Stimulated activated CD8-positive, alpha-beta memory T cell treated with anti-CD3 and anti-CD28 coated beads, Interleukin-2, amount 100 ng/mL, for 1 hour (primary cell): ENCODE results near the gene RBSN.

ENCODE experiments used
- DNase-seq, 2 donors: peaks; one replicate each; pipeline ENCODE4 v3.0.0-alpha.2; 2020; ENCODE audit warnings: low read depth in 2 of 2

The RBSN gene

GRCh38 chr3:15099364-15100098 lies 583 bp upstream of the RBSN start:
- no peak for DNase-seq

GRCh38 chr3:15097891-15098290 lies 1.1 kb downstream of the RBSN start:
- peak in 1 of 2 donors; percentile 10 for DNase-seq

DNA sequence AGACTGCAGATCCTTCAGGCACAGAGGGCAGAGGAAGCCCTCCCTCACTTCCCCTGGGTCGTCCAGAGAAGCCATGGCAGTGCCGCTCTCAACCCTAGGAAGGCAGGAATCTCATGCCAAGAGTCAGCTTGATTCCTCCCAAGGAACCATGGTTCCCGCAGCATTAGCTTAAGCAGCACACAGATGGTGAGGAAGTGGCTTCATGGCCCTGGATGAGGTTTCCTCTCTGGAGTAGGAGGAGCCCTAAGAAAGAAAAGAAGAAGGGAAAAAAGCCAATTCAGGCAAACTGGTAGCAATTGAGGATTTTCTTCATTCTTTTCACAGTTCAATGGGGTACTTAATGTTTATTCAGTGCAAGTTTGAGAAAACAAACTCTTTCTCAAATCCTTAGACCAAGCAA lies 2.9 kb downstream of the RBSN start:
- DNase-seq, result no peak

DNA sequence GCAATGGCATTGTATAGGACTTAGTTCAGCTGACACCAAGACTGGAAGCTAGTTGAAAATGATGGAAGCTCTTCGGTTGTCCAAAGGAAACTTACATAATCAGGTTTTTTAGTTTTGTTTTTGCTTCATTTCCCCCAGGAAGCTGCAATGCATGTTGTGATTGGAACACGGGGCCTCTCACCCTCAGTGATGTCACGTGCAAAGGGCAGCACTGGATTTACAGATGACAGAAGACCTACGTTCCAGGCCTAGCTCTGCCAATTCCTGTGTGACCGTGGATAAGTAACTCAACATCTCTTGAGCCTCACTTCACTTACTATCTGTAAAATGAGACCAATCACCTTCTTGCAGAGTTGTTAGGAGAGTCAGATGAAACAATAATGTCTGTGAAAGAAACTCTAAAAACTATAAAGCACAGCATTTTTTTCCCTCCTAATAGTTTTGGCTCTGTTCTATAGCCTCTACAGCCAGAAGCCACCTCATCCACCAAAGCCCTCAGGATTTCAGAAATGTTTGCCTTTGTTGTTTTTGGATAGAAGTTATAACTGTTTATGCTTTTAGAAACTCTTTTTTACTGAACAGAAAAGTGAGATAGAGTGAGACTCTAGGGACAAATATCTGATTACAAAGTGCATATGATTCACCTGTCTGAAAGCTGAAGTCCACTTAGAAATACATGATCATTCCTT lies 4.6 kb downstream of the RBSN start:
- no peak for DNase-seq

DNA sequence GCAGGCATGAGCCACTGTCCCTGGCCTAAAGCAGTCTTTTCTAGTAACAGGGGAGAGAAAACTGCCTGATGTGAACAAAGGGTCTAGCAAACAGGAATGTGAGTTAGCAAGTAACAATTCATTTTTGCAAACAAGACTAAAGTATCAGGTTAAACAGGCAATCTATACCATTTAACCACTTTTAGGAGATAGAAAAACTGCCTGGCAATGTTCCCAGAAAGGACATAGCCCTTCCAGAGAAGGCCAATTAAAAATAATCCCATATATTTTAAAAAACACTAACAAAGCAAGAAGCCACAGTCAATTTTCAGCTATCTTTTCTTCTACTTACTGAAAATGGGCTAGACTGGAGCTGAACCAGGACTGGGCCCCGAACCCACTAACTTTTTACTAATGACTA lies 6.3 kb downstream of the RBSN start:
- no peak for DNase-seq

- no peak for DNase-seq
Observed at GRCh38 chr3:15091575-15091974, 7.4 kb downstream of the RBSN start.

DNA sequence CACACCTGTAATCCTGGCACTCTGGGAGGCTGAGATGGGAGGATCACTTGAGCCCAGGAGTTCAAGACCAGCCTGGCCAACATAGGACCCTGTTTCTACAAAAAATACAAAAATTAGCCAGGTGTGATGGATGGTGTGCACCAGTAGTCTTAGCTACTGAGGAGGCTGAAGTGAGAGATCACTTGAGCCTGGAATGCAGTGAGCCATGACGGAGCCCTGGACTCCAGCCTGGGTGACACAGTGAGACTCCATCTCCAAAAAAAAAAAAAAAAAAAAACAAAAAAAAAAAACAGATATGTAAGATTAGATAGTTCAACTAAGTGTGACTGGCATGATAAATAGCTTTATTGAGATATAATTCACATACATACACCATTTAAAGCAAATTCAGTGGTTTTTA lies 9.7 kb downstream of the RBSN start:
- DNase-seq, result no peak

DNA sequence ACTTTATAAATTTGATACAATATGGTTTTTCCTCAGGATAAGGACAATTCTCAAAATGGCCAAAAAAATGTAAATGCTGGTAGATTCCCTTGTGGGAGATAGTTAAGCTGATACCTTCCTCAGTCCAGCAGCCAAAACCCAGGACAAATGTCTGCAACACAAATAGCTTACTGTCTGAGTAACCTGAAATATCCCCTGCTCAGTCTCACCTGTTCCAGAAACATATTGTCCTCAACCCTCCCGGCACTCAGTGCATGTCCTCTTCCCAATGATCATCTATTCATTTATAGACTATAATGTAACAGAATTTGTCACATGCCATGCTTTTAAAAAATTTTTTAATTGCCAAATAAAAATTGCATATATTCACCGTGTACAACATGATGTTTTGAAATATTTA lies 12.2 kb downstream of the RBSN start:
- DNase-seq, result no peak

- no peak for DNase-seq
Observed at GRCh38 chr3:15086263-15086662, 12.7 kb downstream of the RBSN start.

GRCh38 chr3:15083252-15083651 lies 15.7 kb downstream of the RBSN start:
- DNase-seq, result no peak

GRCh38 chr3:15081960-15082664 lies 16.8 kb downstream of the RBSN start:
- no peak for DNase-seq

DNA sequence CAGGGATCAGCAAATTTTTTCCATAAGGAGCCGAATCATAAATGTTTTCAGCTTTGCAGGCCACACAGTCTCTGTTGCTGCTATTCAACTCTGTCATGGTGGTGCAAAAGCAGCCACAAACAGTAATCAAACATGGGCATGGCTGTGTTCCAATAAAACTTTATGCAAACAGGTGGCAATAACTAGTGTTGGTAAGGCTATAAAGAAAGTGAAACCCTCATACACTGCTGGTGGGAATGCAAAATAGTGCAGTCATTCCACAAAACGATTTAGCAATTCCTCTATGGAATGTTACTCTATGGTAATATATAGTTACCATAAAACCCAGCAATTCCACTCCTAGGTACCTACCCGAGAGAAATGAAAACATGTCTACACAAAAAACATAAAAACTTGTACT lies 19.9 kb downstream of the RBSN start:
- DNase-seq, result no peak

- no peak for DNase-seq
Observed at GRCh38 chr3:15074500-15074899, 24.4 kb downstream of the RBSN start.

DNA sequence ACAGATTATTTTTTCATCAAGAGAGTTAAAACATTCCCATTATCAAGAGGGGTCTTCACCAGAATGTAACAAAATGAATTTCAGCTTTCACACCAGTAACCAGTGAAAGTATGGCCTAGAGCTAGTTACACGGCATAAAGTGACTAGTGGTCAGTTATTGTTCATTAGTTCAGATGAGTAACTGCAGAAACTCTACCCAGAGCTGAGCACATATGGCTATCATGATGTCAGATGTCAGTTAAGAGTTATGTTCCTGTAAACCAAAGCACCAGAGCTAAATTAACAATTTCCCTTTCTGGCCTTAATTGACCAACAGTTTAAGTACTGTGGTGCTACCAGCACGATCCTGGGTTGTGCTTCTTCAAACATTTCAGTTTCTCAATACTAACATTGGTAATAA lies 27.2 kb downstream of the RBSN start:
- DNase-seq, result no peak

DNA sequence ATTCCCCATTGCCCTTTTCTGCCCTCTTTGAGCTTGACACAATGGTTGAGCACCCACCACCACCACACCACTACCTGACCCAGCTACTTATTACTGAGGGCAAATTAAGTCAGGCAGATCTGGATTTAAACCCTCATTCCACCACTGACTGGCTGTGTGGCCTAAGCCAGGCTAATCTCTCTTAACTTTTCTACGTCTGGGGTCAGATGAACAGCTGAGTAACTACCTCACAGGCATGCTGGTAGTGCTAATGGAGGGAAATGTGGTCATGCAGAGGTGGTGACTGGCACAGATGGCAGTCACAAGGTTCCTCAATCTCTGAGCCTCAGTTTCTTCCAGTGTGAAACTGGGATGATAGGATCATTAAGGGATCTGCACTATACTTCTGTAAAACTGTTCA lies 29.5 kb downstream of the RBSN start:
- DNase-seq, result no peak

DNA sequence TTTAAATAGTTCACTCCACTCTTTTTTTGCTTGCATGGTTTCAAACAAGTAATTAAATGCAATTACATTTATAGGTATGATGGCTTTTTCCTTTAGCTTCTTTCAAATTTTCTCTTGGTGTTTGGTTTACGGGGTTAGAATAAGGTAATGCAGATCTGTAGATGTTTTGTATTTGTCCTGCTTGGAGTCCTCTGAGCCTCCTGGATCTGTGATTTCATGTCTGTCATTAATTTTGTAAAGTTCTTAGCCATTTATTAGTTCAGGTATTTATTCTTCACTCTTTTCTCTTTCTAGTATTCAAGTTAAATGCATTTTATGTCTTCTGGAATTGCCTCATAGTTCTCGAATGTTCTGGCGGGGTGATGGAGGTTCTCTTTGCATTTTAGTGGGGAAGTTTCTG lies 32.5 kb downstream of the RBSN start:
- DNase-seq, result no peak

DNA sequence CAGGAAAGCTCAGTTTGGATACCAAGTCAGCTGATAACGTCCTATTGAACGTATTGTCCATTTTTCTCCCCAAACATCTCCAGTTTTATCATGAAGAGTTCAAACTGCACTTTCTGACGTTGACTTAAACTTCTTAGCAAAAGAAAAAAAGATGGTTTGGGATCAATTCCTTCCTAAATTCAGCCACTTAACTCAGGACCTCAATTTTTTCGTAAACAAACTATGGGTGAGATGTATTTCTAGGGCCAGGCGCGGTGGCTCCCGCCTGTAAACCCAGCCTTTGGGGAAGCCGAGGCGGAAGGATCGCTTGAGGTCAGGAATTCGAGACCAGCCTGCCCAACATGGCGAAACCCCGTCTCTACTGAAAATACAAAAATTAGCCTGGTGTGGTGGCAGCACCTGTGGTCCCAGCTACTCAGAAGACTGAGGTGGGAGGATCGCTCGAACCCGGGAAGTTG lies 33.4 kb downstream of the RBSN start:
- no peak for DNase-seq

- peak; percentile 74 to 79 for DNase-seq
Observed at GRCh38 chr3:15064835-15065549, 34.0 kb downstream of the RBSN start, which contains the start of gene MRPS25. MRPS25 (minus strand) TSS chr3:15065315; CDS start chr3:15065194, 121 bp downstream.

- no peak for DNase-seq
Observed at GRCh38 chr3:15064299-15064834, 34.6 kb downstream of the RBSN start.

DNA sequence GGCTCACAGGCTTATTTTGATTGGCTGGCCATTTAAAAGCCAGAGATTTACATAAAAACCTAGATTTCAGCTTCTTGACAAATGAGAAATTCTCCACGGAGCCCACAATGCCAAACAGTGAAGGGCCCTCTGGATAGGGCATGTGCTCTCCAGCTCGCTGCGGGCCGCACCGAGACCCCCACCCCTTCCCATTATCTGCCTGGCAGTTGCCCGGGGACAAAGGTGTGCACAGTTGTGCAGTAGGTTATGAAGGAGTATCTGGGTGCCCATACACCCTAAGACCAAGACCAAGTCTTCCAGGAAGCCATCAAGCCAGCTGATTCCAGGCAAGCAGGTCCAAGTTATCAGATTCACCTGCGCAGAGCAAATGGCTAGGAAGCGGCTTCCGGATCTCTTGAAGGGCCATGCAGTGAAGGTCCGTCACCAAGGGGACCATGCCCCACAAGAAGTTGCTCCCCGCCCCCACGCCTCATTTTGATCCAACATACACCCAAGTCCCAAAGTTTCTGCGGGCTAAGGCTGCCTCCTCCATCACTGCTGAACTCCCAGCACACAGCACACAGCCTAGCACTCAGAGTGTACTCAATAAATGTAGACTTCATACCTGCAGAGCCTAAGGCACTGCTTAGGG lies 35.2 kb downstream of the RBSN start:
- no peak for DNase-seq

- DNase-seq, result no peak
Observed at GRCh38 chr3:15063238-15063637, 35.7 kb downstream of the RBSN start.
